Transverse colon (tissue), 4 donors: ENCODE measurements around the gene AADAC. TPM values are rescaled to one million over a fixed set of nuclear protein-coding genes. Genes with fewer than 3 reads are reported as not detected.

ENCODE experiments used
- DNase-seq: peaks from one replicate; pipeline ENCODE4 v3.0.0-alpha.2; 2019
- H3K27ac ChIP-seq, 4 donors: fragments of 200-600 bp; sonication (generic); 2 replicates each; pipeline ENCODE4 v1.5.1; 2016 to 2018; ENCODE audit warnings: inconsistent platforms in 4 of 4
- H3K27me3 ChIP-seq: fragments of 200-600 bp; sonication (generic); 2 replicates; pipeline ENCODE4 v1.5.1; 2017; ENCODE audit warnings: inconsistent platforms
- H3K36me3 ChIP-seq, 4 donors: fragments of 200-600 bp; sonication (generic); 2 replicates each; pipeline ENCODE4 v1.5.1; 2017 to 2019; ENCODE audit warnings: inconsistent platforms in 4 of 4
- H3K4me1 ChIP-seq, 4 donors: fragments of 200-600 bp; sonication (generic); 2 replicates each; pipeline ENCODE4 v1.5.1; 2017 to 2020; ENCODE audit warnings: inconsistent platforms in 4 of 4
- H3K4me3 ChIP-seq, 4 donors: fragments of 200-600 bp; sonication (generic); 1 replicate in 1 of 4; 2 replicates in 3 of 4; pipeline versions ENCODE4 v1.5.1 to v1.6.1; 2017 to 2019; ENCODE audit warnings: inconsistent platforms in 4 of 4
- H3K9me3 ChIP-seq, 2 donors: fragments of 200-600 bp; sonication (generic); 2 replicates each; pipeline ENCODE4 v1.5.1; 2017 to 2019; ENCODE audit warnings: inconsistent platforms in 2 of 2
- EP300 ChIP-seq: sonication (generic); formaldehyde crosslinking; IDR thresholded peaks from one replicate; pipeline ENCODE4 v1.6.1; 2017; ENCODE audit warnings: antibody characterized with exemption, low read depth
- POLR2A ChIP-seq: fragments of 450-650 bp; IDR thresholded peaks from one replicate; pipeline ENCODE4 v1.6.1; 2016; ENCODE audit warnings: antibody characterized with exemption, mild to moderate bottlenecking, moderate library complexity
- POLR2AphosphoS5 ChIP-seq, 3 donors: sonication (generic); formaldehyde crosslinking; IDR thresholded peaks; one replicate each; pipeline ENCODE4 v1.6.1; 2016; ENCODE audit warnings: antibody characterized with exemption in 3 of 3
- WGBS, 2 donors: methylation state at CpG; one replicate each; pipeline ENCODE4 v1.1.5; 2018; ENCODE audit warnings: low coverage in 1 of 2; 5-methylcytosine and 5-hydroxymethylcytosine counted together
- in situ Hi-C, 4 donors: fragments of 200-750 bp; cut with MboI; loops; one replicate each; pipeline versions ENCODE4 v1.15.0 to v1.15.1; 2017; ENCODE audit warnings: low sequenced_read_pairs in 3 of 4, low pct_ligation_motif_present in 1 of 4, low pct_unique_long_range_greater_than_20kb in 1 of 4
- intact Hi-C: fragments of 100-400 bp; cut with DNase I; formaldehyde crosslinking; loops from one replicate; pipeline ENCODE4 v1.15.1; 2023; ENCODE audit warnings: low total_unique reads
- total RNA-seq, 4 donors: library from RNA; depleted of rRNA; stranded (reverse); fragments of >200 nt; gene quantifications; one replicate each; pipeline ENCODE4 v1.1.0, GENCODE V29; 2016
- TF ChIP-seq, protein P1 (sequence below), 5 experiments: fragments of 200-600 bp in 3 of 5; fragments of 450-650 bp in 2 of 5; sonication (generic) in 3 of 5; IDR thresholded peaks; 1 replicate in 2 of 5; 2 replicates in 3 of 5; pipeline ENCODE4 v1.5.1; 2016 to 2017; ENCODE audit warnings: antibody characterized with exemption in 5 of 5, inconsistent platforms in 3 of 5, mild to moderate bottlenecking in 2 of 5, moderate library complexity in 1 of 5

AADAC gene
- total RNA-seq, 4 donors from 2014 or later = 0.95 TPM; not detected in 3

DNA sequence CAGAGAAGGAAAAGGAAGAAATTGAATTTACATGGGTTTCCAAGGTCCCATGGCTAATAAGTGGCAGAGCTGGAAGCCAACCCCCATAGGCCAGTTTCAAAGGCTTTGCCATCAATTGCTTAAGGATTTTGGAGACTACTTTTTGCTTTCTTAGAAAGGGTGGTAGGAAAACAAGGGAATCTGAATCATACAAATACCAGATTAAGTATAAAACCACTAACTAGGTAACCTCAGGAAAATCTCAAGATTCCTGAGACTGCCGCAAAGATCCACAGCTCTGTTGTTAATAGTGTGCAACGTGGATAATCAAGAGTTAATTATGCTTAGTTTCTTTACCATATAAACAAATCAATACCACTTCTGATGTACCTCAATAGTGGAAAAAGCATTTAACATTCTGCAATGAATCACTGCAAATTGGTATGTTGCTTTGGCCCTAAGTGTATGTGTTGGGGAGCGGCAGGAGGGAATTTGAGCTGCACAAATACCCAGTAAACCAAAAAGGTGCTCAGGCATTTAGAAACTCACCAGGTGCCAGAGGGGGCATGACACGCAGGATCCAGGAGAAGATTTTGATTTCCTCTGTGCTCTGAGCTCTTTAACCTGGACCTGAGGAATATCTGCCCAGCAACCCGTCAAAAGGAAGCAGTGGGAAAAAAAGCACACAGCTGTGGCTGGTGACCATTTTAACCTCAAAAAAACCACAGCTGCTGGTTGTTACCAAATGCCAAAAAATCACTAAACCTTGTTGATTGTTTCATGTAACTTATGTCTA lies 22.0 kb downstream of the AADAC start:
- WGBS, 2 donors = 67 to 78% methylated on average over 4 to 5 of the region's 5 CpGs
- H3K36me3 ChIP-seq = no peaks in the 10 kb centered on the region
- no peak for TF ChIP-seq POLR2AphosphoS5 (IDR thresholded peaks at IDR 0.05)
- TF ChIP-seq, protein P1, sequence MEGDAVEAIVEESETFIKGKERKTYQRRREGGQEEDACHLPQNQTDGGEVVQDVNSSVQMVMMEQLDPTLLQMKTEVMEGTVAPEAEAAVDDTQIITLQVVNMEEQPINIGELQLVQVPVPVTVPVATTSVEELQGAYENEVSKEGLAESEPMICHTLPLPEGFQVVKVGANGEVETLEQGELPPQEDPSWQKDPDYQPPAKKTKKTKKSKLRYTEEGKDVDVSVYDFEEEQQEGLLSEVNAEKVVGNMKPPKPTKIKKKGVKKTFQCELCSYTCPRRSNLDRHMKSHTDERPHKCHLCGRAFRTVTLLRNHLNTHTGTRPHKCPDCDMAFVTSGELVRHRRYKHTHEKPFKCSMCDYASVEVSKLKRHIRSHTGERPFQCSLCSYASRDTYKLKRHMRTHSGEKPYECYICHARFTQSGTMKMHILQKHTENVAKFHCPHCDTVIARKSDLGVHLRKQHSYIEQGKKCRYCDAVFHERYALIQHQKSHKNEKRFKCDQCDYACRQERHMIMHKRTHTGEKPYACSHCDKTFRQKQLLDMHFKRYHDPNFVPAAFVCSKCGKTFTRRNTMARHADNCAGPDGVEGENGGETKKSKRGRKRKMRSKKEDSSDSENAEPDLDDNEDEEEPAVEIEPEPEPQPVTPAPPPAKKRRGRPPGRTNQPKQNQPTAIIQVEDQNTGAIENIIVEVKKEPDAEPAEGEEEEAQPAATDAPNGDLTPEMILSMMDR (IDR thresholded peaks at IDR 0.05) = no peak
- no peak for TF ChIP-seq EP300
- no peak for TF ChIP-seq POLR2A
- H3K27ac ChIP-seq = no peak overlapping the region
- in situ Hi-C loops (loop anchor here (5.0 to 10.0 kb wide), 4 partner anchors 391 to 401 kb away; no protein-coding TSS in a partner anchor), intact Hi-C loops (no loop called here)
- H3K4me1 ChIP-seq = peaks cover 0 to 17% (median 4%) of the 10 kb centered on the region in 4 donors
- no peaks in the 10 kb centered on the region for H3K27me3 ChIP-seq
- no peak for DNase-seq
- no peaks in the 10 kb centered on the region for H3K9me3 ChIP-seq
- H3K4me3 ChIP-seq = no peak overlapping the region

DNA sequence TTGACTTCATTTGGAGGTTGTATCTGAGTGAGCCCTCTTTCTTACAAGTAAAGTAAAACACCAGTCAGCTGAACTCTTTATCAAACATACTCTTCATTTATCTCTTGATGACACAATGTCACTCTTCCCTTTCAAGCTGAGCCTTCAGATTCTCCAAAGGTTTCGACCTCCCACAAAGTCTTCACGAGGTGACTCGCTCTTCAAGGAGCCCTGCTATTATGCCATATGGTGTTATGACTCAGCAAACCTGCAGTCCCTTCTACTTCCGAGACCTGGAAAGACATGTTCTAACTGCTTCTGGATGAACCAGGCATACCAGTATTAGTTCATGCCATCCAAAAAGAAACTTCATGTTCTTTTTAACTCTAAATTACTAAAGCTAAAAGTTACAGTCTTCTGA lies 23.1 kb downstream of the AADAC start:
- 53 to 61% methylated on average over 4 of the region's 4 CpGs for WGBS, 2 donors

DNA sequence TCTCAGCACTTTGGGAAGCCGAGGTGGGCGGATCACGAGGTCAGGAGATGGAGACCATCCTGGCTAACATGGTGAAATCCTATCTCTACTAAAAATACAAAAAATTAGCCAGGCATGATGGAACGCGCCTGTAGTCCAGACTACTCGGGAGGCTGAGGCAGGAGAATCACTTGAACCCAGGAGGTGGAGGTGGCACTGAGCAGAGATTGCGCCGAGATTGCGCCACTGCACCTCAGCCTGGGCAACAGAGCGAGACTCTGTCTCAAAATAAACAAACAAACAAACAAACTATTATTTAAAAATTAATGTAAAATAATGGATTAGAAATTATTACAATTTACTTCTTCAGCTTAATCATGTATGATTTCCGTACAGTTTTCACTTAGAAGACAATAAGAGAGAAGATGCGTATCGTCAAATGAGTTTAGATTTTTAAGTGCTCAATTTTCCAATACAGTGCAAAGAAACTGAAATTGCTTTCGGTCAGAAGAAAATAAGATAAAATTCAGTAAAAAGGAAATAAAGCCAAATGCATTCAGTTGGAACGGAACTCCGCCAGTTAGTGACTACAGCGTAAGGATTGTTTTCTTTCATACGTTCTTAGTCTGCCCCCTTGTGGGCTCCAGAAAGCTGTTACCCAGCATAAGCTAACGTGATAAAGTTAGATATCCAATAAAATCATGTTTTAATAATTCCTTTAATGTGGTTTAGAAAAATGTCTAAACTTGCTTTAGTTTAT lies 24.8 kb downstream of the AADAC start:
- Histone ChIP-seq H3K36me3 (no peaks in the 10 kb centered on the region), H3K4me1 (peaks cover 0 to 23% (median 4%) of the 10 kb centered on the region in 4 donors), H3K4me3 (peak overlapping the region in 1 of 4 donors; percentile 17), H3K9me3 (no peaks in the 10 kb centered on the region), H3K27ac (no peak overlapping the region), H3K27me3 (no peaks in the 10 kb centered on the region)
- WGBS, 2 donors = 52 to 55% methylated on average over 19 of the region's 19 CpGs
- intact Hi-C loops (no loop called here), in situ Hi-C loops (loop anchor here (5.0 to 10.0 kb wide), 4 partner anchors 394 to 404 kb away; no protein-coding TSS in a partner anchor)
- peak; percentile 43 for DNase-seq
- TF ChIP-seq POLR2A = no peak
- TF ChIP-seq, protein P1 (IDR thresholded peaks at IDR 0.05) = peak; percentile 73 to 84 (median 81)

More for the DNA sequence above, 23.1 kb downstream of the AADAC start:
- no peak for TF ChIP-seq EP300
- TF ChIP-seq, protein P1 (IDR thresholded peaks at IDR 0.05) = no peak
- no peak for TF ChIP-seq POLR2A
- TF ChIP-seq POLR2AphosphoS5 (IDR thresholded peaks at IDR 0.05) = no peak
- Histone ChIP-seq H3K9me3 (no peaks in the 10 kb centered on the region), H3K27me3 (no peaks in the 10 kb centered on the region), H3K4me1 (peaks cover 0 to 17% (median 4%) of the 10 kb centered on the region in 4 donors), H3K27ac (no peak overlapping the region), H3K36me3 (no peaks in the 10 kb centered on the region), H3K4me3 (no peak overlapping the region)
- intact Hi-C loops (no loop called here), in situ Hi-C loops (loop anchor here (5.0 to 10.0 kb wide), 4 partner anchors 392 to 402 kb away; no protein-coding TSS in a partner anchor)
- DNase-seq = no peak

DNA sequence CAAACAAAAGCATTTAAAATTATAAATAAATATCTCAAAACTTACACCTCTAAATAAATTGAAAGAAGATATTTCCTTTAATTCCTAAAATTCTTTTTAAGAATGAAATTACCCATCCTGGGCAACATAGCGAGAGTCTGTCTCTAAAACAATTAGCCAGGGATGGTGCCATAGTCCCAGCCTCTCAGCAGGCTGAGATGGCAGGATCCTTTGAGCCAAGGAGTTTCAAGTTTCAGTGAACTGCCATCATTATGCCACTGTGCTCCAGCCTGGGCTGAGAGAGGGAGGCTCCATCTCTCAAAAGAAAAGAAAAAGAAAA lies 25.4 kb downstream of the AADAC start:
- intact Hi-C loops = no loop called here
- 67 to 89% methylated on average over 1 of the region's 1 CpG for WGBS, 2 donors
- TF ChIP-seq, protein P1 (IDR thresholded peaks at IDR 0.05) = peak in 1 of 5 experiments; percentile 7
- TF ChIP-seq EP300 (no peak), POLR2AphosphoS5 (IDR thresholded peaks at IDR 0.05) (no peak), POLR2A (no peak)

More for the DNA sequence above, 25.4 kb downstream of the AADAC start:
- in situ Hi-C loops = loop anchor here (5.0 to 10.0 kb wide), 4 partner anchors 394 to 404 kb away; no protein-coding TSS in a partner anchor
- Histone ChIP-seq H3K4me1 (peaks cover 0 to 23% (median 4%) of the 10 kb centered on the region in 4 donors), H3K4me3 (no peak overlapping the region), H3K36me3 (no peaks in the 10 kb centered on the region), H3K27me3 (no peaks in the 10 kb centered on the region), H3K27ac (no peak overlapping the region), H3K9me3 (no peaks in the 10 kb centered on the region)
- no peak for DNase-seq
